Measurements from ENCODE around the gene DNAL1. TPM values are rescaled to one million over a fixed set of nuclear protein-coding genes. Genes with fewer than 3 reads are reported as not detected.
A peak's percentile ranks its signal among the peaks of the same experiment; 100 is the strongest.

The DNAL1 gene
- total and polyA plus RNA-seq, 9 of the 15 experiments (the other 6 are each of a cell fraction or from before 2014, with no cell fraction given): 1.6 to 11.7 (median 4.8) TPM

DNA sequence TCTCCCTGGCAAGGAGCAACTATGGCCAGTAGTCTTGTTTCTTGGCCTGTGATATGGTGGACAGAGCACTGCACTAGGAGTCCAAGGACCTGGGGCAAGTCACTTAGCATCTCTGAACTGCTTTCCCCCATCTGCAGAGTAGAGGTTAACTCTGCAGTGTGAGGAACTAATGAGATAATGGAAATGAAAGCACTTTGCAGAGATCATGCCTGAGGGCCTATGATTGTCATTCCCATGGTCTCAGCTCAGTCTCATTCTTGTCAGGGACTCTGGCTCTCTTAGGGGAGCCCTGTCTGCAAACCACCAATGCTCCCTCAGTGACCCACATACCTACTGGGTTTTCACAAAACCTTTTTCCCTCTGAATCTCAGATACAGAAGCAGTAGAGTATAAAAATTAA, 75.8 kb downstream of the DNAL1 start:
- no peak for FAIRE-seq
- H3K36me3 ChIP-seq (ENCODE audit: control insufficient read depth, insufficient read depth, low read length): peaks cover 93% of the 10 kb centered on the region

DNA sequence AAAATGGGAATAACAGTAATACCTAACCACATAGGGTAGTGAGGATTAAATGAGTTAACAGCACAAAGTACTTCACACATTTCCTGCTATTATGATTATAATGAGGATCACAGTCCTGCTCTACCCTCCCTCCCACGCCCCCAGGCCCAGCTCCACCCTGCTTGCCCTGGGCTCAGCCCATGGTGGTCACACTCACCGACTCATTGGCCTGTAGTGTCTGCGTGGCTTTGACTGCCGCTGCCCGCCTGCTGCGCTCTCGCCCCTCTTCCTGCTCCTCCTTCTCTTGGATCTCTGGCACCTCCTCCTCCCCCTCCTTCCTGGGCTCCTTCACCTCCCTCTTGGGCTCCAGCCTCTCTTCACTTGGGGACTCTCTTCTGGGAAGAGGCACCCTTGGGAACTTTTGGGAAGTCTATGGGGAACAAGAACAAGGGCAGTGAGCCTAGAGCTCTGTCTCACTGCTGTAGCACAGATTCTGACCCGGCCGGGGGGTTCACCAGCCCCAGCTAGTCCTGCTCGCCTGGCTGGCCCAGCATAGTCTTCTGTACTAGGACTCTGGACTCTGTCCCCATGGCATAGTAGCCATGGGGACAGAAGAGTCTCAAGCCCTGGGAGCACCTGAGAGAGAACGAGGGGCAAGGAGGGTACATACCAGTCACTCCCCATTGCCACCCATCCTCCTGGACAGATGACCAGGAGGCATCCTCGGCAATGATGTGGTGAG, 76.5 kb downstream of the DNAL1 start:
- Histone ChIP-seq H3K9me1 (ENCODE audit: control insufficient read depth, insufficient read depth, low read length) (peaks cover 2% of the 10 kb centered on the region), H3K9ac (ENCODE audit: insufficient read depth in 1 of 2, low read depth in 2 of 2, low read length in 2 of 2) (no peak overlapping the region), H3K9me3 (replicated peaks; ENCODE audit: control insufficient read depth, insufficient read depth, low read depth, low read length) (no peaks in the 10 kb centered on the region), H4K20me1 (replicated peaks; ENCODE audit: control insufficient read depth, insufficient read depth, low read length) (no peaks in the 10 kb centered on the region), H3K4me3 (no peak overlapping the region), H3K27me3 (ENCODE audit: control insufficient read depth in 2 of 2, insufficient read depth in 2 of 2, low read length in 2 of 2) (no peaks in the 10 kb centered on the region), H3K79me2 (ENCODE audit: control insufficient read depth, insufficient read depth, low read length) (peaks cover 10% of the 10 kb centered on the region), H3K36me3 (ENCODE audit: control insufficient read depth, insufficient read depth, low read length) (peaks cover 94% of the 10 kb centered on the region), H3K4me1 (replicated peaks in 1 of 2; ENCODE audit: control insufficient read depth in 2 of 2, insufficient read depth in 2 of 2, low read length in 2 of 2) (peaks cover 15 to 26% of the 10 kb centered on the region in 2 experiments), H3K4me2 (ENCODE audit: insufficient read depth, low read length) (no peak overlapping the region), H2AFZ (ENCODE audit: low read depth, low read length) (no peak overlapping the region), H3K27ac (ENCODE audit: extremely low read depth, low read depth, low read length) (no peak overlapping the region)
- in situ Hi-C loops (cut with MboI): no loop called here
- WGBS (ENCODE audit: insufficient coverage, low coverage, missing lambda C conversion rate): 96% methylated on average over 8 of the region's 12 CpGs
- TF ChIP-seq DDX20 (tag; IDR thresholded peaks at IDR 0.05; ENCODE audit: low read depth) (no peak), POLR2G (IDR thresholded peaks at IDR 0.05; ENCODE audit: low read depth, low read length) (0 out of 2 replicates have a peak, but pooled peaks have one; percentile 29)
- ATAC-seq (no peak), DNase-seq (ENCODE audit: extremely low read depth in 1 of 4, low spot score in 3 of 4) (no peak), FAIRE-seq (no peak)
- BruUV-seq (replicated peaks): no TSS peak
- intact Hi-C loops (cut with micrococcal nuclease): no loop called here
- ChIA-PET CTCF (ENCODE audit: low intra/inter-chr PET ratio) (interaction anchor here (0.5 to 0.6 kb wide), 2 partner anchors 141 to 505 kb away, joined by 3 read pairs; no protein-coding TSS in a partner anchor), POLR2A (interaction anchor here (0.6 to 1.7 kb wide), 2 partner anchors 12 to 245 kb away, joined by 3 to 4 read pairs; no protein-coding TSS in a partner anchor)

More for the DNA sequence above, 75.8 kb downstream of the DNAL1 start:
- H3K79me2 ChIP-seq (ENCODE audit: control insufficient read depth, insufficient read depth, low read length): peaks cover 10% of the 10 kb centered on the region
- DNase-seq (ENCODE audit: extremely low read depth in 1 of 4, low spot score in 3 of 4) (no peak), ATAC-seq (no peak)
- BruUV-seq (replicated peaks): no TSS peak
- POLR2A ChIA-PET: interaction anchor here (1.7 kb wide), 1 partner anchor 12 kb away, joined by 4 read pairs; no protein-coding TSS in a partner anchor
- no peak overlapping the region for H2AFZ ChIP-seq (ENCODE audit: low read depth, low read length)
- no peak overlapping the region for H3K9ac ChIP-seq (ENCODE audit: insufficient read depth in 1 of 2, low read depth in 2 of 2, low read length in 2 of 2)
- no peaks in the 10 kb centered on the region for H4K20me1 ChIP-seq (replicated peaks; ENCODE audit: control insufficient read depth, insufficient read depth, low read length)
- H3K4me3 ChIP-seq: no peak overlapping the region
- H3K9me1 ChIP-seq (ENCODE audit: control insufficient read depth, insufficient read depth, low read length): peaks cover 2% of the 10 kb centered on the region
- no peak overlapping the region for H3K4me2 ChIP-seq (ENCODE audit: insufficient read depth, low read length)
- no peaks in the 10 kb centered on the region for H3K9me3 ChIP-seq (replicated peaks; ENCODE audit: control insufficient read depth, insufficient read depth, low read depth, low read length)
- peaks cover 9 to 20% of the 10 kb centered on the region in 2 experiments; a peak in 4 of 5 replicates for H3K4me1 ChIP-seq (replicated peaks in 1 of 2; ENCODE audit: control insufficient read depth in 2 of 2, insufficient read depth in 2 of 2, low read length in 2 of 2)
- CTCF ChIA-PET (ENCODE audit: low intra/inter-chr PET ratio): no interaction called here
- no peak for TF ChIP-seq ZNF224 (CRISPR knock-in tag; IDR thresholded peaks at IDR 0.05)
- no peak overlapping the region for H3K27ac ChIP-seq (ENCODE audit: extremely low read depth, low read depth, low read length)
- in situ Hi-C loops (cut with MboI): no loop called here
- intact Hi-C loops (cut with micrococcal nuclease): no loop called here
- H3K27me3 ChIP-seq (ENCODE audit: control insufficient read depth in 2 of 2, insufficient read depth in 2 of 2, low read length in 2 of 2): no peaks in the 10 kb centered on the region

All from K562 (cell line).